ENCODE results near the gene FAXC.

Gene FAXC

GRCh38 chr6:99338188-99338587 is 11.3 kb downstream of the FAXC start:
- DNase-seq: no peak

GRCh38 chr6:99335298-99335697 is 14.2 kb downstream of the FAXC start:
- DNase-seq: peak; percentile 24

- peak; percentile 55 for DNase-seq
Measured at GRCh38 chr6:99334526-99335127, 14.8 kb downstream of the FAXC start.

GRCh38 chr6:99333068-99333467 is 16.4 kb downstream of the FAXC start:
- DNase-seq: no peak

- DNase-seq: no peak
Measured at GRCh38 chr6:99331531-99331930, 17.9 kb downstream of the FAXC start.

- peak; percentile 61 for DNase-seq
Measured at GRCh38 chr6:99330159-99330558, 19.3 kb downstream of the FAXC start.

- DNase-seq: no peak
Measured at GRCh38 chr6:99324996-99325395, 24.5 kb downstream of the FAXC start.

GRCh38 chr6:99318566-99318965 is 30.9 kb downstream of the FAXC start:
- DNase-seq: no peak

- DNase-seq: no peak
Measured at GRCh38 chr6:99312354-99312753, 37.1 kb downstream of the FAXC start.

- no peak for DNase-seq
Measured at GRCh38 chr6:99310553-99310952, 38.9 kb downstream of the FAXC start.

GRCh38 chr6:99309557-99309956 is 39.9 kb downstream of the FAXC start:
- DNase-seq: no peak

GRCh38 chr6:99308788-99309187 is 40.7 kb downstream of the FAXC start:
- DNase-seq: no peak

- DNase-seq: no peak
Measured at GRCh38 chr6:99307295-99307907, 42.1 kb downstream of the FAXC start.

GRCh38 chr6:99306341-99306740 is 43.1 kb downstream of the FAXC start:
- no peak for DNase-seq

GRCh38 chr6:99305021-99305554 is 44.4 kb downstream of the FAXC start:
- DNase-seq: no peak

GRCh38 chr6:99297415-99297814 is 52.1 kb downstream of the FAXC start:
- no peak for DNase-seq

GRCh38 chr6:99297006-99297405 is 52.5 kb downstream of the FAXC start:
- no peak for DNase-seq

GRCh38 chr6:99296261-99296660 is 53.2 kb downstream of the FAXC start:
- no peak for DNase-seq

- DNase-seq: no peak
Measured at GRCh38 chr6:99295276-99295675, 54.2 kb downstream of the FAXC start.

- DNase-seq: no peak
Measured at GRCh38 chr6:99294786-99295185, 54.7 kb downstream of the FAXC start.

GRCh38 chr6:99289701-99290100 is 59.8 kb downstream of the FAXC start:
- DNase-seq: no peak

GRCh38 chr6:99288668-99289067 is 60.8 kb downstream of the FAXC start:
- no peak for DNase-seq

GRCh38 chr6:99287523-99287922 is 62.0 kb downstream of the FAXC start:
- DNase-seq: no peak

GRCh38 chr6:99285881-99286280 is 63.6 kb downstream of the FAXC start:
- no peak for DNase-seq

All from HCEC 1CT (cell line).